IMR-90 (cell line): ENCODE results near the gene KAZN. TPM values are rescaled to one million over a fixed set of nuclear protein-coding genes. Genes with fewer than 3 reads are reported as not detected.

Experiments
- ATAC-seq: fragments of 200-7000 bp; cut with Tn5 transposase; 2 replicates; pipeline ENCODE4 v1.9.1; 2020; ENCODE audit warnings: low read depth, mild to moderate bottlenecking, moderate library complexity
- BruUV-seq: library from RNA; stranded (reverse); fragments of 400-500 nt; replicated peaks from 2 replicates; lab custom pipeline; 2021; lab: Mats Ljungman, UMichigan
- CTCF ChIA-PET: fragments of 300-600 bp; formaldehyde crosslinking; extraction: SDS; loops from one replicate; lab custom pipeline; 2021; ENCODE audit warnings: antibody characterized with exemption; lab: Yijun Ruan, JAX
- POLR2A ChIA-PET: fragments of 300-600 bp; sonication (Branson Sonifier 250); formaldehyde crosslinking; loops from one replicate; lab custom pipeline; 2022; ENCODE audit warnings: antibody characterized with exemption; ENCODE audit not compliant: unreplicated experiment; lab: Charles Lee
- DNase-seq: peaks from one replicate; pipeline ENCODE4 v3.0.0; 2013
- H2AFZ ChIP-seq: replicated peaks from 2 replicates; pipeline ENCODE3; 2013; ENCODE audit warnings: low read length, mild to moderate bottlenecking; ENCODE audit not compliant: poor library complexity
- H2AK5ac ChIP-seq: 2 replicates; pipeline ENCODE4 v1.6.1; 2013; ENCODE audit warnings: low read depth, low read length, inconsistent platforms
- H2AK9ac ChIP-seq: replicated peaks from 2 replicates; pipeline ENCODE3; 2013; ENCODE audit warnings: mild to moderate bottlenecking, low read depth, low read length, moderate library complexity; ENCODE audit not compliant: poor library complexity
- H2BK120ac ChIP-seq: 2 replicates; pipeline ENCODE4 v1.6.1; 2013; ENCODE audit warnings: low read depth, low read length, inconsistent platforms
- H2BK15ac ChIP-seq: 3 replicates; pipeline ENCODE4 v1.6.1; 2013; ENCODE audit warnings: low read depth, low read length, inconsistent platforms
- H2BK20ac ChIP-seq: 2 replicates; pipeline ENCODE4 v1.6.1; 2013; ENCODE audit warnings: low read depth, mild to moderate bottlenecking, inconsistent platforms, low read length, moderate library complexity
- H2BK5ac ChIP-seq: 2 replicates; pipeline ENCODE4 v1.6.1; 2013; ENCODE audit warnings: mild to moderate bottlenecking, low read depth, low read length, inconsistent platforms; ENCODE audit not compliant: poor library complexity, severe bottlenecking
- H3K14ac ChIP-seq: replicated peaks from 2 replicates; pipeline ENCODE4 v1.6.1; 2013; ENCODE audit warnings: low read depth, low read length, inconsistent platforms
- H3K18ac ChIP-seq: 2 replicates; pipeline ENCODE4 v1.6.1; 2013; ENCODE audit warnings: low read depth, low read length, control low read depth
- H3K23ac ChIP-seq: 2 replicates; pipeline ENCODE4 v1.6.1; 2013; ENCODE audit warnings: low read depth, low read length, inconsistent platforms
- H3K27ac ChIP-seq: 2 replicates; pipeline ENCODE4 v1.5.1; 2013; ENCODE audit warnings: mild to moderate bottlenecking, control low read depth, low read length; ENCODE audit not compliant: insufficient read depth
- H3K27me3 ChIP-seq: 2 replicates; pipeline ENCODE4 v1.6.1; 2013; ENCODE audit warnings: low read length; ENCODE audit not compliant: control insufficient read depth, insufficient read depth
- H3K36me3 ChIP-seq: 2 replicates; pipeline ENCODE4 v1.6.1; 2013; ENCODE audit warnings: low read length, mixed read lengths; ENCODE audit not compliant: control insufficient read depth, insufficient read depth
- H3K4ac ChIP-seq: 2 replicates; pipeline ENCODE4 v1.6.1; 2013; ENCODE audit warnings: low read depth, low read length, inconsistent platforms
- H3K4me1 ChIP-seq: 2 replicates; pipeline ENCODE4 v1.6.1; 2013; ENCODE audit warnings: low read length, mixed read lengths; ENCODE audit not compliant: control insufficient read depth, insufficient read depth
- H3K4me2 ChIP-seq: 2 replicates; pipeline ENCODE4 v1.6.1; 2013; ENCODE audit warnings: low read depth, mild to moderate bottlenecking, control low read depth, low read length, moderate library complexity
- H3K4me3 ChIP-seq: 2 replicates; pipeline ENCODE4 v1.5.1; 2013; ENCODE audit warnings: low read depth, mild to moderate bottlenecking, control low read depth, low read length, moderate library complexity; ENCODE audit not compliant: insufficient read depth
- H3K56ac ChIP-seq: 2 replicates; pipeline ENCODE4 v1.6.1; 2013; ENCODE audit warnings: low read length, inconsistent platforms; ENCODE audit not compliant: insufficient read depth; ENCODE audit errors: extremely low read depth
- H3K79me1 ChIP-seq, 2 experiments: 2 replicates each; pipeline ENCODE4 v1.6.1; 2013; ENCODE audit warnings: low read length in 2 of 2, inconsistent platforms in 1 of 2, low read depth in 1 of 2
- H3K9ac ChIP-seq: 2 replicates; pipeline ENCODE4 v1.6.1; 2013; ENCODE audit warnings: low read depth, low read length, control low read depth
- H3K9me1 ChIP-seq: 2 replicates; pipeline ENCODE4 v1.6.1; 2013; ENCODE audit warnings: low read length, inconsistent platforms; ENCODE audit not compliant: insufficient read depth
- H3K9me3 ChIP-seq: 2 replicates; pipeline ENCODE4 v1.6.1; 2013; ENCODE audit warnings: low read length; ENCODE audit not compliant: control insufficient read depth, insufficient read depth
- H4K20me1 ChIP-seq: 2 replicates; pipeline ENCODE4 v1.6.1; 2013; ENCODE audit warnings: low read length, inconsistent platforms; ENCODE audit not compliant: insufficient read depth
- H4K5ac ChIP-seq: 2 replicates; pipeline ENCODE4 v1.6.1; 2013; ENCODE audit warnings: mild to moderate bottlenecking, low read depth, low read length, control low read depth
- H4K8ac ChIP-seq, 2 experiments: 2 replicates each; pipeline ENCODE4 v1.6.1; 2013; ENCODE audit warnings: low read depth in 2 of 2, low read length in 2 of 2, control low read depth in 1 of 2, inconsistent platforms in 1 of 2
- H4K91ac ChIP-seq: 2 replicates; pipeline ENCODE4 v1.6.1; 2013; ENCODE audit warnings: low read depth, low read length, inconsistent platforms; ENCODE audit not compliant: insufficient read depth
- CEBPB ChIP-seq: IDR thresholded peaks from 2 replicates; pipeline ENCODE4 v1.6.1; 2012; ENCODE audit warnings: low read depth, low read length, improper control_type of control experiment
- CHD1 ChIP-seq: IDR thresholded peaks from 2 replicates; pipeline ENCODE4 v1.6.1; 2012; ENCODE audit warnings: low read depth, low read length, improper control_type of control experiment
- FOS ChIP-seq: fragments of 150-350 bp; IDR thresholded peaks from 2 replicates; pipeline ENCODE4 v1.6.1; 2016; ENCODE audit warnings: low read depth, low read length
- MAFK ChIP-seq: IDR thresholded peaks from 2 replicates; pipeline ENCODE4 v1.6.1; 2012; ENCODE audit warnings: low read depth, low read length, improper control_type of control experiment
- MAZ ChIP-seq: IDR thresholded peaks from 2 replicates; pipeline ENCODE4 v1.6.1; 2012; ENCODE audit warnings: low read depth, mild to moderate bottlenecking, low read length, improper control_type of control experiment, moderate library complexity, borderline replicate concordance
- MXI1 ChIP-seq: IDR thresholded peaks from 2 replicates; pipeline ENCODE4 v1.6.1; 2012; ENCODE audit warnings: low read depth, mild to moderate bottlenecking, low read length, moderate library complexity, borderline replicate concordance
- RAD21 ChIP-seq: IDR thresholded peaks from 2 replicates; pipeline ENCODE4 v1.6.1; 2012; ENCODE audit warnings: low read length, improper control_type of control experiment
- RCOR1 ChIP-seq: IDR thresholded peaks from 2 replicates; pipeline ENCODE4 v1.6.1; 2012; ENCODE audit warnings: mild to moderate bottlenecking, low read length, improper control_type of control experiment; ENCODE audit not compliant: insufficient replicate concordance
- RFX5 ChIP-seq: IDR thresholded peaks from 2 replicates; pipeline ENCODE4 v1.8.0; 2012; ENCODE audit warnings: low read depth, mild to moderate bottlenecking, low read length, moderate library complexity
- SMC3 ChIP-seq: fragments of 150-350 bp; IDR thresholded peaks from 2 replicates; pipeline ENCODE4 v1.6.1; 2016; ENCODE audit warnings: low read depth, mild to moderate bottlenecking, antibody characterized with exemption, low read length, moderate library complexity
- WGBS, 2 experiments: methylation state at CpG; one replicate each; pipeline versions ENCODE4 v1.1.5 to v1.1.7; 2013; ENCODE audit warnings: missing lambda C conversion rate in 2 of 2; ENCODE audit not compliant: insufficient read length in 1 of 2; ENCODE audit errors: extremely low coverage in 2 of 2; 5-methylcytosine and 5-hydroxymethylcytosine counted together
- dilution Hi-C: fragments of 300-500 bp; cut with HindIII; formaldehyde crosslinking; loops from one replicate; pipeline ENCODE4 v1.14.3; 2018; ENCODE audit warnings: low sequenced_read_pairs; ENCODE audit not compliant: unreplicated experiment
- in situ Hi-C: fragments of 300-500 bp; cut with MboI; formaldehyde crosslinking; loops from 3 replicates; pipeline ENCODE4 v1.14.3; 2019; ENCODE audit warnings: low sequenced_read_pairs, inconsistent platforms, mixed read lengths
- intact Hi-C: fragments of 100-400 bp; cut with micrococcal nuclease; formaldehyde crosslinking; loops from 2 replicates; pipeline ENCODE4 v1.10.0; 2022
- polyA plus RNA-seq, 3 experiments: library from polyadenylated mRNA; depleted of rRNA; stranded (reverse); fragments of >200 nt; gene quantifications; 2 replicates each; pipeline ENCODE4 v1.2.3, GENCODE V29; 2012; ENCODE audit warnings: low replicate concordance in 1 of 3
- total RNA-seq: library from RNA; depleted of rRNA; stranded (reverse); fragments of >200 nt; gene quantifications from 2 replicates; pipeline ENCODE4 v1.2.3, GENCODE V29; 2012
- TF ChIP-seq, protein P1 (sequence below): fragments of 150-350 bp; IDR thresholded peaks from 2 replicates; pipeline ENCODE4 v1.6.1; 2016; ENCODE audit warnings: low read depth, mild to moderate bottlenecking, low read length, moderate library complexity, borderline replicate concordance
- TF ChIP-seq, protein P2 (sequence below): fragments of 150-350 bp; IDR thresholded peaks from 2 replicates; pipeline ENCODE4 v1.6.1; 2017; ENCODE audit warnings: mild to moderate bottlenecking, antibody characterized with exemption, low read length, low read depth

Gene KAZN
- total and polyA plus RNA-seq, 2 of the 4 experiments (the other 2 are of a cell fraction) = 5.2 to 10.5 TPM

DNA sequence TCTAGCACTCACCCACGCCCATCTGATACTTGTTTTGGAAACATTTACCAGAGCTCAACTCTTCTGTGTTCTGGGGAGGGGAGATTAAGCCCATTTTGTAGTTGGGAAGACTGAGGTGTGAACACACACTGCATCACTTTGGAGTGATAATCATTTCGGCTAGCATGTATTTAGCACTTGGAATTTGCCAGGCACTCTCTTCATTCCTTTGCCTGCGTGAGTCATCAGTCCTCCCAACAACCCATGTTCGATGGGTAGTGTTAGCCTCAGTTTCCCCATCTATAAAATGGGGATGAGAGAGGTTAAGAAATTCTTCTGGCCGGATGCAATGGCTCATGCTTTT, 372.3 kb downstream of the KAZN start:
- Histone ChIP-seq H3K4me1 (peaks cover 27% of the 10 kb centered on the region), H3K27me3 (no peaks in the 10 kb centered on the region), H2AK5ac (peak overlapping the region; percentile 46), H4K91ac (no peak overlapping the region; the same call in 1 of the 2 replicates), H3K56ac (no peak overlapping the region), H3K18ac (no peak overlapping the region), H2AFZ (no peak overlapping the region), H2AK9ac (no peak overlapping the region), H2BK120ac (no peak overlapping the region), H2BK5ac (no peak overlapping the region), H3K14ac (no peak overlapping the region), H4K8ac (0 out of 4 replicates have a peak overlapping the region, but pooled peaks of 1 of the 2 experiments have one; percentile 26), H2BK15ac (no peak overlapping the region), H3K36me3 (peaks cover 5% of the 10 kb centered on the region; the same call in 1 of the 2 replicates), H3K9ac (no peak overlapping the region), H2BK20ac (no peak overlapping the region), H3K9me3 (peaks cover 8% of the 10 kb centered on the region), H3K4me2 (no peak overlapping the region), H3K4ac (no peak overlapping the region), H3K27ac (no peak overlapping the region), H3K9me1 (peaks cover 13% of the 10 kb centered on the region; the same call in 1 of the 2 replicates), H3K79me1 (peaks cover 44 to 73% of the 10 kb centered on the region in 2 experiments), H4K5ac (no peak overlapping the region), H4K20me1 (peaks cover 12% of the 10 kb centered on the region; the same call in 1 of the 2 replicates), H3K23ac (no peak overlapping the region), H3K4me3 (no peak overlapping the region)
- ATAC-seq (no peak), DNase-seq (no peak)
- dilution Hi-C loops = no loop called here
- in situ Hi-C loops = no loop called here
- ChIA-PET POLR2A (no interaction called here), CTCF (interaction anchor here (0.6 kb wide), 1 partner anchor 456 kb away, joined by 3 read pairs; no protein-coding TSS in a partner anchor)
- intact Hi-C loops = no loop called here
- BruUV-seq = no TSS peak
- TF ChIP-seq CHD1 (no peak), RCOR1 (no peak), FOS (no peak), SMC3 (no peak), MAZ (no peak), RAD21 (no peak), RFX5 (no peak), MAFK (no peak), CEBPB (no peak), MXI1 (no peak)
- TF ChIP-seq, protein P1, sequence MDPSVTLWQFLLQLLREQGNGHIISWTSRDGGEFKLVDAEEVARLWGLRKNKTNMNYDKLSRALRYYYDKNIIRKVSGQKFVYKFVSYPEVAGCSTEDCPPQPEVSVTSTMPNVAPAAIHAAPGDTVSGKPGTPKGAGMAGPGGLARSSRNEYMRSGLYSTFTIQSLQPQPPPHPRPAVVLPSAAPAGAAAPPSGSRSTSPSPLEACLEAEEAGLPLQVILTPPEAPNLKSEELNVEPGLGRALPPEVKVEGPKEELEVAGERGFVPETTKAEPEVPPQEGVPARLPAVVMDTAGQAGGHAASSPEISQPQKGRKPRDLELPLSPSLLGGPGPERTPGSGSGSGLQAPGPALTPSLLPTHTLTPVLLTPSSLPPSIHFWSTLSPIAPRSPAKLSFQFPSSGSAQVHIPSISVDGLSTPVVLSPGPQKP = no peak
- TF ChIP-seq, protein P2, sequence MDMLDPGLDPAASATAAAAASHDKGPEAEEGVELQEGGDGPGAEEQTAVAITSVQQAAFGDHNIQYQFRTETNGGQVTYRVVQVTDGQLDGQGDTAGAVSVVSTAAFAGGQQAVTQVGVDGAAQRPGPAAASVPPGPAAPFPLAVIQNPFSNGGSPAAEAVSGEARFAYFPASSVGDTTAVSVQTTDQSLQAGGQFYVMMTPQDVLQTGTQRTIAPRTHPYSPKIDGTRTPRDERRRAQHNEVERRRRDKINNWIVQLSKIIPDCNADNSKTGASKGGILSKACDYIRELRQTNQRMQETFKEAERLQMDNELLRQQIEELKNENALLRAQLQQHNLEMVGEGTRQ = no peak
- WGBS, 2 experiments = no CpG with 5 or more reads among the region's 5 CpGs
